ENCODE data around the gene USH2A. TPM values are rescaled to one million over a fixed set of nuclear protein-coding genes. Genes with fewer than 3 reads are reported as not detected.
"Not testable (repeated sequence)": the region's sequence is repeated elsewhere in the genome, so short reads cannot be mapped to it uniquely, and the experiment has no call there.

Gene USH2A
- total RNA-seq, 4 donors from 2014 or later, result under 0.01 to 2.0 (median 0.22) TPM; not detected in 1

DNA sequence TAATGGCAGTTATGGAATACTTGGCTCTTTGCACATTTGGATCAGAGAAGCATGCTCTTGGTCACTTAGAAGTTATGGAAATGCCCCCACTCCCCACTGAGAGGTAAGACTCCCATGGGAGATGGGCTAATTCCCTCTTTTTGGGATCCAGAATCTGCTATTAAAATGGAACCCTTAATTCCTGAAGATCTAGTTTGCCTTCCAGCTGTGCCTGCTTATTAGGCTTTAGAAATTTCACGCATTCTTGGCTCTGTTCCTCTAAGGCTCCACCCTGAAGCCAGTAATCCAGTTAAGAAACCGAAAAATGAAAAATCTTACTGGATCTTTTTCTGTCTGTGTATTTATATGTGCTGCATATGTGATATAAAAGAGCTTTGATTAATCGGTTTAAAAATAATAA, 76.7 kb downstream of the USH2A start:
- no peak for DNase-seq
- Histone ChIP-seq H3K27ac (no peak overlapping the region), H3K27me3 (no peaks in the 10 kb centered on the region), H3K4me3 (replicated peaks in 1 of 3) (no peak overlapping the region), H3K36me3 (no peaks in the 10 kb centered on the region), H3K9me3 (no peaks in the 10 kb centered on the region), H3K4me1 (no peaks in the 10 kb centered on the region)
- WGBS, 2 donors, result 82 to 87% methylated on average over 3 of the region's 3 CpGs
- no peak for TF ChIP-seq POLR2A (IDR thresholded peaks at IDR 0.05)
- TF ChIP-seq, protein P1, sequence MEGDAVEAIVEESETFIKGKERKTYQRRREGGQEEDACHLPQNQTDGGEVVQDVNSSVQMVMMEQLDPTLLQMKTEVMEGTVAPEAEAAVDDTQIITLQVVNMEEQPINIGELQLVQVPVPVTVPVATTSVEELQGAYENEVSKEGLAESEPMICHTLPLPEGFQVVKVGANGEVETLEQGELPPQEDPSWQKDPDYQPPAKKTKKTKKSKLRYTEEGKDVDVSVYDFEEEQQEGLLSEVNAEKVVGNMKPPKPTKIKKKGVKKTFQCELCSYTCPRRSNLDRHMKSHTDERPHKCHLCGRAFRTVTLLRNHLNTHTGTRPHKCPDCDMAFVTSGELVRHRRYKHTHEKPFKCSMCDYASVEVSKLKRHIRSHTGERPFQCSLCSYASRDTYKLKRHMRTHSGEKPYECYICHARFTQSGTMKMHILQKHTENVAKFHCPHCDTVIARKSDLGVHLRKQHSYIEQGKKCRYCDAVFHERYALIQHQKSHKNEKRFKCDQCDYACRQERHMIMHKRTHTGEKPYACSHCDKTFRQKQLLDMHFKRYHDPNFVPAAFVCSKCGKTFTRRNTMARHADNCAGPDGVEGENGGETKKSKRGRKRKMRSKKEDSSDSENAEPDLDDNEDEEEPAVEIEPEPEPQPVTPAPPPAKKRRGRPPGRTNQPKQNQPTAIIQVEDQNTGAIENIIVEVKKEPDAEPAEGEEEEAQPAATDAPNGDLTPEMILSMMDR (IDR thresholded peaks at IDR 0.05), result no peak
- intact Hi-C loops (cut with DNase I), result no loop called here

DNA sequence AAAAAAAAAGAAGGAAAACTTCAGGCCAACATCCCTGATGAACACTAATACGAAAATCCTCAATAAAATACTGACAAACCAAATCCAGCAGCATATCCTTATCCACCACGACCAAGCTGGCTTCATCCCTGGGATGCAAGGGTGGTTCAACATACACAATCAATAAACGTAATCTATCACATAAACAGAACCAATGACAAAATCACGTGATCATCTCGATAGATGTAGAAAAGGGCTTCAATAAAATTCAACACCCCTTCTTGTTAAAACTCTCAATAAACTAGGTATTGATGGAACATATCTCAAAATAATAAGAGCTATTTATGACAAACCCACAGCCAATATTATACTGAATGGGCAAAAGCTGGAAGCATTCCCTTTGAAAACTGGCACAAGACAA, 82.7 kb downstream of the USH2A start:
- H3K27ac ChIP-seq; H3K36me3 ChIP-seq; H3K9me3 ChIP-seq; H3K27me3 ChIP-seq; intact Hi-C loops (cut with DNase I); H3K4me3 ChIP-seq (replicated peaks in 1 of 3); H3K4me1 ChIP-seq; DNase-seq: not testable (repeated sequence)
- WGBS, 2 donors, result 79 to 83% methylated on average over 5 of the region's 5 CpGs

DNA sequence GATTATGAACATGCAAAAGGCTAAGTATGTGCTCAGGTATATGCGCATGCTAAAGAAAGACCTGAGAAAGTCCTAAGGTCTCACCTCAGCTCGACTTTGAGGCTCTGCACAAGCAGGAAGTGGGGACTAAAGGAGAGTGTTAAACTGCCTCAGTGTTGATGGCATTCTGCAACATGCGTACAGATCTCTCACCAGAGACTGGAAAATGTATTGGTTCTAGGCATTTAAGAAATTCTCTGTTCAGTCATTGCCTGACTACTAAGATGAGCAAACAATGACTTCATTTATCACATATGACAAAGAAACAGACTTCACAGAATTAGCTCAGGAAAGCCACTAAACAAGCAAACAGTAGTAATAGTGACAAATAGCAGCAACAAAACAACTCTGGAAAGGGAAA, 90.8 kb downstream of the USH2A start:
- no peak for TF ChIP-seq POLR2A (IDR thresholded peaks at IDR 0.05)
- Histone ChIP-seq H3K9me3 (no peaks in the 10 kb centered on the region), H3K27ac (no peak overlapping the region), H3K4me3 (replicated peaks in 1 of 3) (no peak overlapping the region), H3K27me3 (no peaks in the 10 kb centered on the region), H3K36me3 (no peaks in the 10 kb centered on the region), H3K4me1 (no peaks in the 10 kb centered on the region)
- intact Hi-C loops (cut with DNase I), result no loop called here
- WGBS, 2 donors, result 82 to 83% methylated on average over 3 of the region's 3 CpGs
- DNase-seq, result no peak

DNA sequence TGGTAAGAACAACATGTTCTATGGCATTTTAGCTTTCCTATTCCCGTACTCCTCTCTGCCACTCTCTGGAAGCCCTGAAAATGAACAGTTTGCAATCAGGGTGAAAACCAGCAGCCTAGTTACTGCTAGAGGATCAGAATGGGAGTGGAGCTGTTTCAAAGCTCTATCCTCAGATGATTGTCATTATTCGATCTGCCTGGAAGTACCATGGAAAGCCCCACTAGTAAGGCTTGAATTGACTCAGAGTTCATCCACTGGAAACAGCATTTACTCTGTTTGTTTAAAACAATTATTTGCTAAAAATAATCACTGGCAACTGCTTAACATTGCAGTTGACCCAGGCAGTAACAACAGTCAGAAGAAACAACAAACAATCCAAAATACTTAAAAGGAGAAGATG, 91.2 kb downstream of the USH2A start:
- intact Hi-C loops (cut with DNase I), result no loop called here
- H3K4me1 ChIP-seq, result no peaks in the 10 kb centered on the region
- H3K4me3 ChIP-seq (replicated peaks in 1 of 3), result no peak overlapping the region
- H3K36me3 ChIP-seq, result no peaks in the 10 kb centered on the region
- TF ChIP-seq, protein P1 (IDR thresholded peaks at IDR 0.05), result no peak
- TF ChIP-seq POLR2A (IDR thresholded peaks at IDR 0.05), result no peak
- no peak overlapping the region for H3K27ac ChIP-seq
- H3K9me3 ChIP-seq, result no peaks in the 10 kb centered on the region
- H3K27me3 ChIP-seq, result no peaks in the 10 kb centered on the region
- no peak for DNase-seq
- WGBS, 2 donors, result 84 to 89% methylated on average over 2 of the region's 2 CpGs

DNA sequence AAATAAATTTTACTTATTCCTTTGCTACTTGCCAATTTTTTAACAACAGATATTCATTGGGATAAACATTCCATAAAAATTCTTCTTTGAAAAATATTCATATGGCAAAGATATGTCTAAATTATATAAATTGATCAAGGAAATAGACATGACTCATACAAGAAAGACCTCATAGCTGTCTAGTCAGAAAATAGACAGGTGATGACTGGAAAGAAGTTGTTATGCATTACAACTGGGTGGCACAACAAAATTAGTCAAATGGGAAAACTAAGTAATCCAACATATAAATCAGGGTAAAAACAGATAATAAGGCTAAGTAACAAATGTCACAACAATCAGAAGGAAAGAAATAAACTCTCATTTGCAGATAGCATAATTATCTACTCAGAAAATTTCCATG, 92.0 kb downstream of the USH2A start:
- H3K36me3 ChIP-seq, result no peaks in the 10 kb centered on the region
- no peaks in the 10 kb centered on the region for H3K9me3 ChIP-seq
- no peak for TF ChIP-seq POLR2A (IDR thresholded peaks at IDR 0.05)
- TF ChIP-seq, protein P1 (IDR thresholded peaks at IDR 0.05), result no peak
- H3K27me3 ChIP-seq, result no peaks in the 10 kb centered on the region
- no peaks in the 10 kb centered on the region for H3K4me1 ChIP-seq
- no peak overlapping the region for H3K27ac ChIP-seq
- no peak overlapping the region for H3K4me3 ChIP-seq (replicated peaks in 1 of 3)
- intact Hi-C loops (cut with DNase I), result no loop called here
- DNase-seq, result no peak

DNA sequence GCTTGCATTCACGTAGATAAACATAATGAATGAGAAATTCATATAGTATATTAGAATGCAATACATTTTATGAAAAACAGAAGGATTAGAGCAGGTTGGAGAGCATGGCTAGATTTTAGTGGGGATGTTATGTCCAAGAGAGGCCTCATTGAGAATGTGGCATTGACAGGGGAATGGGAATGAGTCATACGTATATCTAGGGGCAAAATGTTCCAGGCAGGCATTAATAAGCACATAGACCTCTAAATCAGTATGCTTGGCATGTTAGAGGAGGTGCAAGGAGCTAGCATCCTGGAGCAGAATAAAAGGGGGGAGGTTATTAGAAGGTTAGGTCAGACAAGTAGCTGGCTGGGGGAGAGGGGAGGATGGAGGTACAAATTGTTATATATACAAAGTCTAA, 93.0 kb downstream of the USH2A start:
- H3K36me3 ChIP-seq, result no peaks in the 10 kb centered on the region
- H3K9me3 ChIP-seq, result no peaks in the 10 kb centered on the region
- DNase-seq, result no peak
- 84 to 90% methylated on average over 2 of the region's 2 CpGs for WGBS, 2 donors
- H3K27ac ChIP-seq, result no peak overlapping the region
- TF ChIP-seq, protein P1 (IDR thresholded peaks at IDR 0.05), result no peak
- TF ChIP-seq POLR2A (IDR thresholded peaks at IDR 0.05), result no peak
- intact Hi-C loops (cut with DNase I), result no loop called here
- H3K4me3 ChIP-seq (replicated peaks in 1 of 3), result no peak overlapping the region
- no peaks in the 10 kb centered on the region for H3K27me3 ChIP-seq
- H3K4me1 ChIP-seq, result no peaks in the 10 kb centered on the region
